NCI-H446 (cell line): Measurements from ENCODE around the gene STIM2.
"Not testable (repeated sequence)": the region's sequence is repeated elsewhere in the genome, so short reads cannot be mapped to it uniquely, and the experiment has no call there.

ENCODE experiments used
- DNase-seq, 2 experiments: peaks; one replicate each; lab custom pipeline; 2025; lab: John Stamatoyannopoulos, UW

STIM2 gene

GRCh38 chr4:26867914-26868684, 7.5 kb downstream of the STIM2 start:
- no peak for DNase-seq

- no peak for DNase-seq
Measured at GRCh38 chr4:26870576-26871262, 10.1 kb downstream of the STIM2 start.

- DNase-seq: peak in 1 of 2 experiments; percentile 22
Measured at GRCh38 chr4:26871611-26872010, 11.0 kb downstream of the STIM2 start.

- no peak for DNase-seq
Measured at GRCh38 chr4:26873391-26874026, 12.9 kb downstream of the STIM2 start.

GRCh38 chr4:26874110-26874509, 13.5 kb downstream of the STIM2 start:
- DNase-seq: no peak

GRCh38 chr4:26877406-26877805, 16.8 kb downstream of the STIM2 start:
- DNase-seq: no peak

- no peak for DNase-seq
Measured at GRCh38 chr4:26877961-26878360, 17.3 kb downstream of the STIM2 start.

GRCh38 chr4:26878794-26879391, 18.3 kb downstream of the STIM2 start:
- DNase-seq: no peak

- no peak for DNase-seq
Measured at GRCh38 chr4:26879805-26880204, 19.2 kb downstream of the STIM2 start.

- DNase-seq: no peak
Measured at GRCh38 chr4:26884026-26884425, 23.4 kb downstream of the STIM2 start.

GRCh38 chr4:26884486-26884988, 23.9 kb downstream of the STIM2 start:
- DNase-seq: no peak

- DNase-seq: no peak
Measured at GRCh38 chr4:26885912-26886274, 25.3 kb downstream of the STIM2 start.

- DNase-seq: no peak
Measured at GRCh38 chr4:26887143-26887542, 26.5 kb downstream of the STIM2 start.

GRCh38 chr4:26887809-26888208, 27.2 kb downstream of the STIM2 start:
- no peak for DNase-seq

- DNase-seq: no peak
Measured at GRCh38 chr4:26889356-26889755, 28.7 kb downstream of the STIM2 start.

- DNase-seq: no peak
Measured at GRCh38 chr4:26891054-26891453, 30.4 kb downstream of the STIM2 start.

GRCh38 chr4:26891867-26892266, 31.2 kb downstream of the STIM2 start:
- DNase-seq: no peak

- no peak for DNase-seq
Measured at GRCh38 chr4:26892480-26893150, 32.0 kb downstream of the STIM2 start.

GRCh38 chr4:26893491-26893890, 32.9 kb downstream of the STIM2 start:
- DNase-seq: no peak

GRCh38 chr4:26894881-26895280, 34.2 kb downstream of the STIM2 start:
- not testable (repeated sequence) for DNase-seq

- no peak for DNase-seq
Measured at GRCh38 chr4:26896636-26897035, 36.0 kb downstream of the STIM2 start.

- no peak for DNase-seq
Measured at GRCh38 chr4:26899991-26900390, 39.4 kb downstream of the STIM2 start.
